ENCODE data around the gene ADARB2. TPM values are rescaled to one million over a fixed set of nuclear protein-coding genes. Genes with fewer than 3 reads are reported as not detected.

ADARB2 gene
- total and polyA plus RNA-seq, 2 experiments from 2014 or later: 2.0 to 5.0 TPM

DNA sequence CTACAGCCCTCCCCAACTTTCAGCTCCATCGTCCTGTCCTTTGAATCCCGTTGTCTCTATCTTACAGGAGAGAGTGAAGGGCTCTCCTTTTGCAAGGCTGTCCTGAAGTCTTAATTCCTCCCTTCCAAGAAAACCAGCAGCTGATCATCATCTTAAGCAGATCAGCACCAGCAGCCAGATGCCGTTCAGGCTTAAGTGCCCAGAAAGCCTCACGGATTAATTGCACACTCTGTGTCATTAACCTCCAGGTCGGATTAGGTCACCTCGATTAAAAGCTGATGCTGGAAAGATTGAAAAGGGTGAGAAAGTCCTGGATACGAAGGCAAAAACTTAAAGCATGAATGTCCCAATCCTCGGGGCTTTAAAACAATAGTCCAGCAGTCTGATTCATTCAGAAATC lies 24.8 kb upstream of the ADARB2 start:
- H3K36me3 ChIP-seq (ENCODE audit: insufficient read depth): no peaks in the 10 kb centered on the region
- no peaks in the 10 kb centered on the region for H3K4me1 Mint-ChIP-seq
- no peaks in the 10 kb centered on the region for H4K20me1 ChIP-seq (replicated peaks; ENCODE audit: insufficient read depth)
- H3K9me2 ChIP-seq (ENCODE audit: insufficient read depth): no peaks in the 10 kb centered on the region; the same call in 1 of the 2 replicates
- no peaks in the 10 kb centered on the region for H3K79me2 ChIP-seq (replicated peaks; ENCODE audit: insufficient read depth)
- no peak overlapping the region for H3K27ac Mint-ChIP-seq
- H3K27me3 ChIP-seq (ENCODE audit: insufficient read depth): no peaks in the 10 kb centered on the region
- peak overlapping the region; percentile 59; the same call in 1 of the 2 replicates for H2AFZ ChIP-seq
- TF ChIP-seq EZH2phosphoT487 (IDR thresholded peaks at IDR 0.05; ENCODE audit: unreplicated experiment): no peak
- no peak for TF ChIP-seq ZNF331 (CRISPR knock-in tag; IDR thresholded peaks at IDR 0.05; ENCODE audit: low read depth)
- TF ChIP-seq ETS1 (IDR thresholded peaks at IDR 0.05): no peak
- no peak for TF ChIP-seq ZNF114 (CRISPR knock-in tag; IDR thresholded peaks at IDR 0.05)
- TF ChIP-seq CREB1 (CRISPR knock-in tag; IDR thresholded peaks at IDR 0.05; ENCODE audit: low read depth): no peak
- TF ChIP-seq, protein P1, sequence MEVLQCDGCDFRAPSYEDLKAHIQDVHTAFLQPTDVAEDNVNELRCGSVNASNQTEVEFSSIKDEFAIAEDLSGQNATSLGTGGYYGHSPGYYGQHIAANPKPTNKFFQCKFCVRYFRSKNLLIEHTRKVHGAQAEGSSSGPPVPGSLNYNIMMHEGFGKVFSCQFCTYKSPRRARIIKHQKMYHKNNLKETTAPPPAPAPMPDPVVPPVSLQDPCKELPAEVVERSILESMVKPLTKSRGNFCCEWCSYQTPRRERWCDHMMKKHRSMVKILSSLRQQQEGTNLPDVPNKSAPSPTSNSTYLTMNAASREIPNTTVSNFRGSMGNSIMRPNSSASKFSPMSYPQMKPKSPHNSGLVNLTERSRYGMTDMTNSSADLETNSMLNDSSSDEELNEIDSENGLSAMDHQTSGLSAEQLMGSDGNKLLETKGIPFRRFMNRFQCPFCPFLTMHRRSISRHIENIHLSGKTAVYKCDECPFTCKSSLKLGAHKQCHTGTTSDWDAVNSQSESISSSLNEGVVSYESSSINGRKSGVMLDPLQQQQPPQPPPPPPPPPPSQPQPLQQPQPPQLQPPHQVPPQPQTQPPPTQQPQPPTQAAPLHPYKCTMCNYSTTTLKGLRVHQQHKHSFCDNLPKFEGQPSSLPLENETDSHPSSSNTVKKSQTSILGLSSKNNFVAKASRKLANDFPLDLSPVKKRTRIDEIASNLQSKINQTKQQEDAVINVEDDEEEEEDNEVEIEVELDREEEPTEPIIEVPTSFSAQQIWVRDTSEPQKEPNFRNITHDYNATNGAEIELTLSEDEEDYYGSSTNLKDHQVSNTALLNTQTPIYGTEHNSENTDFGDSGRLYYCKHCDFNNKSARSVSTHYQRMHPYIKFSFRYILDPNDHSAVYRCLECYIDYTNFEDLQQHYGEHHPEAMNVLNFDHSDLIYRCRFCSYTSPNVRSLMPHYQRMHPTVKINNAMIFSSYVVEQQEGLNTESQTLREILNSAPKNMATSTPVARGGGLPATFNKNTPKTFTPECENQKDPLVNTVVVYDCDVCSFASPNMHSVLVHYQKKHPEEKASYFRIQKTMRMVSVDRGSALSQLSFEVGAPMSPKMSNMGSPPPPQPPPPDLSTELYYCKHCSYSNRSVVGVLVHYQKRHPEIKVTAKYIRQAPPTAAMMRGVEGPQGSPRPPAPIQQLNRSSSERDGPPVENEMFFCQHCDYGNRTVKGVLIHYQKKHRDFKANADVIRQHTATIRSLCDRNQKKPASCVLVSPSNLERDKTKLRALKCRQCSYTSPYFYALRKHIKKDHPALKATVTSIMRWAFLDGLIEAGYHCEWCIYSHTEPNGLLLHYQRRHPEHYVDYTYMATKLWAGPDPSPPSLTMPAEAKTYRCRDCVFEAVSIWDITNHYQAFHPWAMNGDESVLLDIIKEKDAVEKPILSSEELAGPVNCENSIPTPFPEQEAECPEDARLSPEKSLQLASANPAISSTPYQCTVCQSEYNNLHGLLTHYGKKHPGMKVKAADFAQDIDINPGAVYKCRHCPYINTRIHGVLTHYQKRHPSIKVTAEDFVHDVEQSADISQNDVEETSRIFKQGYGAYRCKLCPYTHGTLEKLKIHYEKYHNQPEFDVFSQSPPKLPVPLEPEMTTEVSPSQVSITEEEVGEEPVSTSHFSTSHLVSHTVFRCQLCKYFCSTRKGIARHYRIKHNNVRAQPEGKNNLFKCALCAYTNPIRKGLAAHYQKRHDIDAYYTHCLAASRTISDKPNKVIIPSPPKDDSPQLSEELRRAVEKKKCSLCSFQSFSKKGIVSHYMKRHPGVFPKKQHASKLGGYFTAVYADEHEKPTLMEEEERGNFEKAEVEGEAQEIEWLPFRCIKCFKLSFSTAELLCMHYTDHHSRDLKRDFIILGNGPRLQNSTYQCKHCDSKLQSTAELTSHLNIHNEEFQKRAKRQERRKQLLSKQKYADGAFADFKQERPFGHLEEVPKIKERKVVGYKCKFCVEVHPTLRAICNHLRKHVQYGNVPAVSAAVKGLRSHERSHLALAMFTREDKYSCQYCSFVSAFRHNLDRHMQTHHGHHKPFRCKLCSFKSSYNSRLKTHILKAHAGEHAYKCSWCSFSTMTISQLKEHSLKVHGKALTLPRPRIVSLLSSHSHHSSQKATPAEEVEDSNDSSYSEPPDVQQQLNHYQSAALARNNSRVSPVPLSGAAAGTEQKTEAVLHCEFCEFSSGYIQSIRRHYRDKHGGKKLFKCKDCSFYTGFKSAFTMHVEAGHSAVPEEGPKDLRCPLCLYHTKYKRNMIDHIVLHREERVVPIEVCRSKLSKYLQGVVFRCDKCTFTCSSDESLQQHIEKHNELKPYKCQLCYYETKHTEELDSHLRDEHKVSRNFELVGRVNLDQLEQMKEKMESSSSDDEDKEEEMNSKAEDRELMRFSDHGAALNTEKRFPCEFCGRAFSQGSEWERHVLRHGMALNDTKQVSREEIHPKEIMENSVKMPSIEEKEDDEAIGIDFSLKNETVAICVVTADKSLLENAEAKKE (CRISPR knock-in tag; IDR thresholded peaks at IDR 0.05): no peak
- TF ChIP-seq JUNB (IDR thresholded peaks at IDR 0.05; ENCODE audit: unreplicated experiment): no peak
- TF ChIP-seq STAT1 (IDR thresholded peaks at IDR 0.05; ENCODE audit: unreplicated experiment): no peak
- TF ChIP-seq NANOG (IDR thresholded peaks at IDR 0.05; ENCODE audit: borderline replicate concordance): no peak
- no peak for TF ChIP-seq EZH2 (IDR thresholded peaks at IDR 0.05; ENCODE audit: low read depth, unreplicated experiment)
- TF ChIP-seq, protein P2, sequence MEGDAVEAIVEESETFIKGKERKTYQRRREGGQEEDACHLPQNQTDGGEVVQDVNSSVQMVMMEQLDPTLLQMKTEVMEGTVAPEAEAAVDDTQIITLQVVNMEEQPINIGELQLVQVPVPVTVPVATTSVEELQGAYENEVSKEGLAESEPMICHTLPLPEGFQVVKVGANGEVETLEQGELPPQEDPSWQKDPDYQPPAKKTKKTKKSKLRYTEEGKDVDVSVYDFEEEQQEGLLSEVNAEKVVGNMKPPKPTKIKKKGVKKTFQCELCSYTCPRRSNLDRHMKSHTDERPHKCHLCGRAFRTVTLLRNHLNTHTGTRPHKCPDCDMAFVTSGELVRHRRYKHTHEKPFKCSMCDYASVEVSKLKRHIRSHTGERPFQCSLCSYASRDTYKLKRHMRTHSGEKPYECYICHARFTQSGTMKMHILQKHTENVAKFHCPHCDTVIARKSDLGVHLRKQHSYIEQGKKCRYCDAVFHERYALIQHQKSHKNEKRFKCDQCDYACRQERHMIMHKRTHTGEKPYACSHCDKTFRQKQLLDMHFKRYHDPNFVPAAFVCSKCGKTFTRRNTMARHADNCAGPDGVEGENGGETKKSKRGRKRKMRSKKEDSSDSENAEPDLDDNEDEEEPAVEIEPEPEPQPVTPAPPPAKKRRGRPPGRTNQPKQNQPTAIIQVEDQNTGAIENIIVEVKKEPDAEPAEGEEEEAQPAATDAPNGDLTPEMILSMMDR (conservative IDR thresholded peaks at IDR 0.05; ENCODE audit: low read depth in 2 of 2): no peak
- no peak for TF ChIP-seq REST (IDR thresholded peaks at IDR 0.05; ENCODE audit: unreplicated experiment)
- no peaks in the 10 kb centered on the region for H3K4me1 ChIP-seq (ENCODE audit: insufficient read depth)
- no peak for ATAC-seq
- no peaks in the 10 kb centered on the region for H3F3A ChIP-seq (replicated peaks; ENCODE audit: low read depth)
- H3K4me3 Mint-ChIP-seq: no peak overlapping the region
- no peak overlapping the region for H3K27ac ChIP-seq (ENCODE audit: low read depth)
- H3K36me3 Mint-ChIP-seq (ENCODE audit: low read depth): peaks cover 24% of the 10 kb centered on the region; the same call in 2 of the 3 replicates
- peaks cover 30% of the 10 kb centered on the region for H3K9me3 Mint-ChIP-seq
- no peak for DNase-seq (ENCODE audit: low spot score)
- H3K4me3 ChIP-seq: no peak overlapping the region
- no peaks in the 10 kb centered on the region for H3K27me3 Mint-ChIP-seq (ENCODE audit: insufficient read depth, low read depth, poor library complexity)
- no peak overlapping the region for H3K4me2 ChIP-seq
